IMR-90 (cell line): ENCODE results near the gene TEX52. TPM values are rescaled to one million over a fixed set of nuclear protein-coding genes. Genes with fewer than 3 reads are reported as not detected.

ENCODE experiments used
- ATAC-seq: fragments of 200-7000 bp; cut with Tn5 transposase; 2 replicates; pipeline ENCODE4 v1.9.1; 2020; ENCODE audit warnings: low read depth, mild to moderate bottlenecking, moderate library complexity
- BruUV-seq: library from RNA; stranded (reverse); fragments of 400-500 nt; replicated peaks from 2 replicates; lab custom pipeline; 2021; lab: Mats Ljungman, UMichigan
- CTCF ChIA-PET: fragments of 300-600 bp; formaldehyde crosslinking; extraction: SDS; loops from one replicate; lab custom pipeline; 2021; ENCODE audit warnings: antibody characterized with exemption; lab: Yijun Ruan, JAX
- POLR2A ChIA-PET: fragments of 300-600 bp; sonication (Branson Sonifier 250); formaldehyde crosslinking; loops from one replicate; lab custom pipeline; 2022; ENCODE audit warnings: antibody characterized with exemption; ENCODE audit not compliant: unreplicated experiment; lab: Charles Lee
- DNase-seq: peaks from one replicate; pipeline ENCODE4 v3.0.0; 2013
- H2AFZ ChIP-seq: replicated peaks from 2 replicates; pipeline ENCODE3; 2013; ENCODE audit warnings: low read length, mild to moderate bottlenecking; ENCODE audit not compliant: poor library complexity
- H2AK5ac ChIP-seq: 2 replicates; pipeline ENCODE4 v1.6.1; 2013; ENCODE audit warnings: low read depth, low read length, inconsistent platforms
- H2AK9ac ChIP-seq: replicated peaks from 2 replicates; pipeline ENCODE3; 2013; ENCODE audit warnings: mild to moderate bottlenecking, low read depth, low read length, moderate library complexity; ENCODE audit not compliant: poor library complexity
- H2BK120ac ChIP-seq: 2 replicates; pipeline ENCODE4 v1.6.1; 2013; ENCODE audit warnings: low read depth, low read length, inconsistent platforms
- H2BK15ac ChIP-seq: 3 replicates; pipeline ENCODE4 v1.6.1; 2013; ENCODE audit warnings: low read depth, low read length, inconsistent platforms
- H2BK20ac ChIP-seq: 2 replicates; pipeline ENCODE4 v1.6.1; 2013; ENCODE audit warnings: low read depth, mild to moderate bottlenecking, inconsistent platforms, low read length, moderate library complexity
- H2BK5ac ChIP-seq: 2 replicates; pipeline ENCODE4 v1.6.1; 2013; ENCODE audit warnings: mild to moderate bottlenecking, low read depth, low read length, inconsistent platforms; ENCODE audit not compliant: poor library complexity, severe bottlenecking
- H3K14ac ChIP-seq: replicated peaks from 2 replicates; pipeline ENCODE4 v1.6.1; 2013; ENCODE audit warnings: low read depth, low read length, inconsistent platforms
- H3K18ac ChIP-seq: 2 replicates; pipeline ENCODE4 v1.6.1; 2013; ENCODE audit warnings: low read depth, low read length, control low read depth
- H3K23ac ChIP-seq: 2 replicates; pipeline ENCODE4 v1.6.1; 2013; ENCODE audit warnings: low read depth, low read length, inconsistent platforms
- H3K27ac ChIP-seq: 2 replicates; pipeline ENCODE4 v1.5.1; 2013; ENCODE audit warnings: mild to moderate bottlenecking, control low read depth, low read length; ENCODE audit not compliant: insufficient read depth
- H3K27me3 ChIP-seq: 2 replicates; pipeline ENCODE4 v1.6.1; 2013; ENCODE audit warnings: low read length; ENCODE audit not compliant: control insufficient read depth, insufficient read depth
- H3K36me3 ChIP-seq: 2 replicates; pipeline ENCODE4 v1.6.1; 2013; ENCODE audit warnings: low read length, mixed read lengths; ENCODE audit not compliant: control insufficient read depth, insufficient read depth
- H3K4ac ChIP-seq: 2 replicates; pipeline ENCODE4 v1.6.1; 2013; ENCODE audit warnings: low read depth, low read length, inconsistent platforms
- H3K4me1 ChIP-seq: 2 replicates; pipeline ENCODE4 v1.6.1; 2013; ENCODE audit warnings: low read length, mixed read lengths; ENCODE audit not compliant: control insufficient read depth, insufficient read depth
- H3K4me2 ChIP-seq: 2 replicates; pipeline ENCODE4 v1.6.1; 2013; ENCODE audit warnings: low read depth, mild to moderate bottlenecking, control low read depth, low read length, moderate library complexity
- H3K4me3 ChIP-seq: 2 replicates; pipeline ENCODE4 v1.5.1; 2013; ENCODE audit warnings: low read depth, mild to moderate bottlenecking, control low read depth, low read length, moderate library complexity; ENCODE audit not compliant: insufficient read depth
- H3K56ac ChIP-seq: 2 replicates; pipeline ENCODE4 v1.6.1; 2013; ENCODE audit warnings: low read length, inconsistent platforms; ENCODE audit not compliant: insufficient read depth; ENCODE audit errors: extremely low read depth
- H3K79me1 ChIP-seq, 2 experiments: 2 replicates each; pipeline ENCODE4 v1.6.1; 2013; ENCODE audit warnings: low read length in 2 of 2, inconsistent platforms in 1 of 2, low read depth in 1 of 2
- H3K9ac ChIP-seq: 2 replicates; pipeline ENCODE4 v1.6.1; 2013; ENCODE audit warnings: low read depth, low read length, control low read depth
- H3K9me1 ChIP-seq: 2 replicates; pipeline ENCODE4 v1.6.1; 2013; ENCODE audit warnings: low read length, inconsistent platforms; ENCODE audit not compliant: insufficient read depth
- H3K9me3 ChIP-seq: 2 replicates; pipeline ENCODE4 v1.6.1; 2013; ENCODE audit warnings: low read length; ENCODE audit not compliant: control insufficient read depth, insufficient read depth
- H4K20me1 ChIP-seq: 2 replicates; pipeline ENCODE4 v1.6.1; 2013; ENCODE audit warnings: low read length, inconsistent platforms; ENCODE audit not compliant: insufficient read depth
- H4K5ac ChIP-seq: 2 replicates; pipeline ENCODE4 v1.6.1; 2013; ENCODE audit warnings: mild to moderate bottlenecking, low read depth, low read length, control low read depth
- H4K8ac ChIP-seq, 2 experiments: 2 replicates each; pipeline ENCODE4 v1.6.1; 2013; ENCODE audit warnings: low read depth in 2 of 2, low read length in 2 of 2, control low read depth in 1 of 2, inconsistent platforms in 1 of 2
- H4K91ac ChIP-seq: 2 replicates; pipeline ENCODE4 v1.6.1; 2013; ENCODE audit warnings: low read depth, low read length, inconsistent platforms; ENCODE audit not compliant: insufficient read depth
- CHD1 ChIP-seq: IDR thresholded peaks from 2 replicates; pipeline ENCODE4 v1.6.1; 2012; ENCODE audit warnings: low read depth, low read length, improper control_type of control experiment
- MAFK ChIP-seq: IDR thresholded peaks from 2 replicates; pipeline ENCODE4 v1.6.1; 2012; ENCODE audit warnings: low read depth, low read length, improper control_type of control experiment
- MAZ ChIP-seq: IDR thresholded peaks from 2 replicates; pipeline ENCODE4 v1.6.1; 2012; ENCODE audit warnings: low read depth, mild to moderate bottlenecking, low read length, improper control_type of control experiment, moderate library complexity, borderline replicate concordance
- NFE2L2 ChIP-seq: fragments of 150-350 bp; IDR thresholded peaks from 2 replicates; pipeline ENCODE4 v1.6.1; 2016; ENCODE audit warnings: low read depth, mild to moderate bottlenecking, low read length
- POLR2A ChIP-seq: IDR thresholded peaks from 2 replicates; pipeline ENCODE4 v1.6.1; 2012; ENCODE audit warnings: mild to moderate bottlenecking, low read depth, low read length
- RAD21 ChIP-seq: IDR thresholded peaks from 2 replicates; pipeline ENCODE4 v1.6.1; 2012; ENCODE audit warnings: low read length, improper control_type of control experiment
- RCOR1 ChIP-seq: IDR thresholded peaks from 2 replicates; pipeline ENCODE4 v1.6.1; 2012; ENCODE audit warnings: mild to moderate bottlenecking, low read length, improper control_type of control experiment; ENCODE audit not compliant: insufficient replicate concordance
- RFX5 ChIP-seq: IDR thresholded peaks from 2 replicates; pipeline ENCODE4 v1.8.0; 2012; ENCODE audit warnings: low read depth, mild to moderate bottlenecking, low read length, moderate library complexity
- SMC3 ChIP-seq: fragments of 150-350 bp; IDR thresholded peaks from 2 replicates; pipeline ENCODE4 v1.6.1; 2016; ENCODE audit warnings: low read depth, mild to moderate bottlenecking, antibody characterized with exemption, low read length, moderate library complexity
- WGBS, 2 experiments: methylation state at CpG; one replicate each; pipeline versions ENCODE4 v1.1.5 to v1.1.7; 2013; ENCODE audit warnings: missing lambda C conversion rate in 2 of 2; ENCODE audit not compliant: insufficient read length in 1 of 2; ENCODE audit errors: extremely low coverage in 2 of 2; 5-methylcytosine and 5-hydroxymethylcytosine counted together
- dilution Hi-C: fragments of 300-500 bp; cut with HindIII; formaldehyde crosslinking; loops from one replicate; pipeline ENCODE4 v1.14.3; 2018; ENCODE audit warnings: low sequenced_read_pairs; ENCODE audit not compliant: unreplicated experiment
- in situ Hi-C: fragments of 300-500 bp; cut with MboI; formaldehyde crosslinking; loops from 3 replicates; pipeline ENCODE4 v1.14.3; 2019; ENCODE audit warnings: low sequenced_read_pairs, inconsistent platforms, mixed read lengths
- intact Hi-C: fragments of 100-400 bp; cut with micrococcal nuclease; formaldehyde crosslinking; loops from 2 replicates; pipeline ENCODE4 v1.10.0; 2022
- polyA plus RNA-seq, 3 experiments: library from polyadenylated mRNA; depleted of rRNA; stranded (reverse); fragments of >200 nt; gene quantifications; 2 replicates each; pipeline ENCODE4 v1.2.3, GENCODE V29; 2012; ENCODE audit warnings: low replicate concordance in 1 of 3
- total RNA-seq: library from RNA; depleted of rRNA; stranded (reverse); fragments of >200 nt; gene quantifications from 2 replicates; pipeline ENCODE4 v1.2.3, GENCODE V29; 2012
- TF ChIP-seq, protein P1 (sequence below): fragments of 150-350 bp; IDR thresholded peaks from 2 replicates; pipeline ENCODE4 v1.6.1; 2016; ENCODE audit warnings: low read depth, mild to moderate bottlenecking, low read length, moderate library complexity, borderline replicate concordance
- TF ChIP-seq, protein P2 (sequence below): fragments of 150-350 bp; IDR thresholded peaks from 2 replicates; pipeline ENCODE4 v1.6.1; 2017; ENCODE audit warnings: mild to moderate bottlenecking, antibody characterized with exemption, low read length, low read depth

Gene TEX52
- total and polyA plus RNA-seq, 2 of the 4 experiments (the other 2 are of a cell fraction) = not detected

DNA sequence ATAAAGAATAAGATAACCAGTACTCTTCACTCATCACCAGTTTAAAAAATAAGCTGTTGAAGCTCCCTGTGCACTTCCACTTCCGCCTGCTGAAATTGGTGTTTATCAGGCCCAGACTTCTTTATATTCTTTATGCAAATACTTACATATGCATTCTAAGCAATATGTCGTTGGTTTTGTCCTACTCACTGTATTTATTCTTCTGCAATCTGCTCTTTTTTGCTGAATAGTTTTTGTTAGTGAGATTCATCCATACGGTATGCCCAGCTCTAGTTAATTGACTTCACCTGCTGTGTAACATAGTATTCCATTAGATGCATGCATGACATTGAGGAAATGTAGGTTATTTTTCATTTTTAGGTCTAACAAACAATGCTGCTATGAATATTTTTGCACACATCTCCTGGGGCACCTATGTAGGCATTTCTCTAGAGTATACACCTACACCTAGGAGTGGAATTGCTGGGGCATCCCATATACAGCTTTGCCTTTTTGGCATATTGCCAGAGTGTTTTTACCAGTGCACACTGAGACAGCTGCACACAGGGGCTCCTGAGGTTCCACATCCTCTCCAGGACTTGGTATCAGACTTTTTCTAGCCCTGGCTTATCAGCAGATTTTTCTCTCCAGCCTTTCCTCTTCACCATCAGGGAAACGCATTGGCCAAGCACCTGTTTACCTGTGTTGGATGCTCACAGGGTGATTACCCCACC is 21.0 kb downstream of the TEX52 start:
- TF ChIP-seq MAZ = no peak
- TF ChIP-seq, protein P1, sequence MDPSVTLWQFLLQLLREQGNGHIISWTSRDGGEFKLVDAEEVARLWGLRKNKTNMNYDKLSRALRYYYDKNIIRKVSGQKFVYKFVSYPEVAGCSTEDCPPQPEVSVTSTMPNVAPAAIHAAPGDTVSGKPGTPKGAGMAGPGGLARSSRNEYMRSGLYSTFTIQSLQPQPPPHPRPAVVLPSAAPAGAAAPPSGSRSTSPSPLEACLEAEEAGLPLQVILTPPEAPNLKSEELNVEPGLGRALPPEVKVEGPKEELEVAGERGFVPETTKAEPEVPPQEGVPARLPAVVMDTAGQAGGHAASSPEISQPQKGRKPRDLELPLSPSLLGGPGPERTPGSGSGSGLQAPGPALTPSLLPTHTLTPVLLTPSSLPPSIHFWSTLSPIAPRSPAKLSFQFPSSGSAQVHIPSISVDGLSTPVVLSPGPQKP = no peak
- no peak for TF ChIP-seq RCOR1
- TF ChIP-seq, protein P2, sequence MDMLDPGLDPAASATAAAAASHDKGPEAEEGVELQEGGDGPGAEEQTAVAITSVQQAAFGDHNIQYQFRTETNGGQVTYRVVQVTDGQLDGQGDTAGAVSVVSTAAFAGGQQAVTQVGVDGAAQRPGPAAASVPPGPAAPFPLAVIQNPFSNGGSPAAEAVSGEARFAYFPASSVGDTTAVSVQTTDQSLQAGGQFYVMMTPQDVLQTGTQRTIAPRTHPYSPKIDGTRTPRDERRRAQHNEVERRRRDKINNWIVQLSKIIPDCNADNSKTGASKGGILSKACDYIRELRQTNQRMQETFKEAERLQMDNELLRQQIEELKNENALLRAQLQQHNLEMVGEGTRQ = no peak
- TF ChIP-seq POLR2A = no peak
- no peak for TF ChIP-seq CHD1
- TF ChIP-seq RAD21 = no peak
- TF ChIP-seq RFX5 = no peak
- no peak for TF ChIP-seq SMC3
- TF ChIP-seq NFE2L2 = no peak
- no peak for TF ChIP-seq MAFK
- no peak overlapping the region for H3K9ac ChIP-seq
- no TSS peak for BruUV-seq
- H3K36me3 ChIP-seq = no peaks in the 10 kb centered on the region; the same call in 1 of the 2 replicates
- DNase-seq = no peak
- H3K56ac ChIP-seq = no peak overlapping the region
- intact Hi-C loops = no loop called here
- ChIA-PET POLR2A (no interaction called here), CTCF (no interaction called here)
- no peaks in the 10 kb centered on the region for H3K79me1 ChIP-seq
- no peak overlapping the region for H4K91ac ChIP-seq
- H3K4me2 ChIP-seq = no peak overlapping the region
- no peak overlapping the region for H2AFZ ChIP-seq
- no peak overlapping the region for H3K18ac ChIP-seq
- no peak overlapping the region for H3K4ac ChIP-seq
- 0 out of 2 replicates have a peak, but pooled peaks cover 2% of the 10 kb centered on the region for H3K9me1 ChIP-seq
- no CpG with 5 or more reads among the region's 4 CpGs for WGBS, 2 experiments
- peaks cover 7% of the 10 kb centered on the region for H3K4me1 ChIP-seq
- H2BK20ac ChIP-seq = no peak overlapping the region
- no peak overlapping the region for H2BK120ac ChIP-seq
- no peaks in the 10 kb centered on the region for H3K9me3 ChIP-seq
- H3K14ac ChIP-seq = no peak overlapping the region
- dilution Hi-C loops = no loop called here
- H3K27ac ChIP-seq = no peak overlapping the region
- no peak overlapping the region for H4K8ac ChIP-seq
- no peak overlapping the region for H2AK5ac ChIP-seq
- no peak overlapping the region for H3K4me3 ChIP-seq
- no peak overlapping the region for H4K5ac ChIP-seq
- no peak overlapping the region for H2BK5ac ChIP-seq
- no peak overlapping the region for H3K23ac ChIP-seq
- no peak overlapping the region for H2AK9ac ChIP-seq
- in situ Hi-C loops = no loop called here
- no peak for ATAC-seq
- no peak overlapping the region for H2BK15ac ChIP-seq
- H4K20me1 ChIP-seq = no peaks in the 10 kb centered on the region
- no peaks in the 10 kb centered on the region for H3K27me3 ChIP-seq
